ENCODE data around the gene YY1.
A peak's percentile ranks its signal among the peaks of the same experiment; 100 is the strongest.
"Not testable (repeated sequence)": the region's sequence is repeated elsewhere in the genome, so short reads cannot be mapped to it uniquely, and the experiment has no call there.

Gene YY1

DNA sequence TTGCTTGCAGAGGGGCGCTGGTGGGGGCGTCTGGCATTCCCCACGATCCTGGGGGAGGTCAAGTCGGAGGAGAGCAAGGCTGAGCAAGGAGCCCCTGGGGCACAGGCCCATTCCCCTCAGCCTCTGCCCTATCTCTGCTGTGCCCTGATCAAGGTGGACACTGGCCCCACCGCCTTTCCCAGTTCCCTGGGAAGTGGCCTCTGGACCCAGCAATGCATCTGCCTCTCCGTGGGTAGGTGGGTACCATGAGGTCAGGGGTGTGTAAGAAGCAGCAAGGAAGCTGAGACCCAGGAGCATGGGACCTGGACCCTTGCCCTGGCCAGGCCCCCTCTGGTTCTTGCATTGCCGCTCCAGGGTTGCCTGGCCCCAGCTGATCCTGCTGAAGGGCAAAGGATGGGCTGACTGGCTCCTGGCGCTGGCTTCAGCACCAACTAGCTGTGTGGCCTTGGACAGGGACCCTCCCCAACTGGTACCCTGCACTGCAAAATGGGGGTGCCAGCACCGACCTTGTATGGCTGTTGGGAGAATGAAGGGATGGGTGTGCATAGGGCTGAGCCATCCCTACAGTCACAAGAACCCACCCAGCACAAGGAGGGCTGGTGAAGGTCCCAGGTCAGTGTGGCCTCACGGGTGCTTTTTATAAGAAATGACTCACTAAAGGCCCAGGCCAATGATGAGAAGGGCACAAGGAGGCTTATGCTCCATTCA, 47.7 kb downstream of the YY1 start:
- DNase-seq (ENCODE audit: low spot score): no peak
- POLR2A ChIA-PET (ENCODE audit: low non-redundant PET): no interaction called here
- peak overlapping the region; percentile 79 for H3K27ac ChIP-seq
- CTCF ChIA-PET: interaction anchor here (0.6 to 2.3 kb wide), 8 partner anchors 8 to 614 kb away, joined by 3 to 13 read pairs (median 6); no protein-coding TSS in a partner anchor
- TF ChIP-seq, protein P1, sequence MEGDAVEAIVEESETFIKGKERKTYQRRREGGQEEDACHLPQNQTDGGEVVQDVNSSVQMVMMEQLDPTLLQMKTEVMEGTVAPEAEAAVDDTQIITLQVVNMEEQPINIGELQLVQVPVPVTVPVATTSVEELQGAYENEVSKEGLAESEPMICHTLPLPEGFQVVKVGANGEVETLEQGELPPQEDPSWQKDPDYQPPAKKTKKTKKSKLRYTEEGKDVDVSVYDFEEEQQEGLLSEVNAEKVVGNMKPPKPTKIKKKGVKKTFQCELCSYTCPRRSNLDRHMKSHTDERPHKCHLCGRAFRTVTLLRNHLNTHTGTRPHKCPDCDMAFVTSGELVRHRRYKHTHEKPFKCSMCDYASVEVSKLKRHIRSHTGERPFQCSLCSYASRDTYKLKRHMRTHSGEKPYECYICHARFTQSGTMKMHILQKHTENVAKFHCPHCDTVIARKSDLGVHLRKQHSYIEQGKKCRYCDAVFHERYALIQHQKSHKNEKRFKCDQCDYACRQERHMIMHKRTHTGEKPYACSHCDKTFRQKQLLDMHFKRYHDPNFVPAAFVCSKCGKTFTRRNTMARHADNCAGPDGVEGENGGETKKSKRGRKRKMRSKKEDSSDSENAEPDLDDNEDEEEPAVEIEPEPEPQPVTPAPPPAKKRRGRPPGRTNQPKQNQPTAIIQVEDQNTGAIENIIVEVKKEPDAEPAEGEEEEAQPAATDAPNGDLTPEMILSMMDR (conservative IDR thresholded peaks at IDR 0.05; ENCODE audit: low read depth): no peak

DNA sequence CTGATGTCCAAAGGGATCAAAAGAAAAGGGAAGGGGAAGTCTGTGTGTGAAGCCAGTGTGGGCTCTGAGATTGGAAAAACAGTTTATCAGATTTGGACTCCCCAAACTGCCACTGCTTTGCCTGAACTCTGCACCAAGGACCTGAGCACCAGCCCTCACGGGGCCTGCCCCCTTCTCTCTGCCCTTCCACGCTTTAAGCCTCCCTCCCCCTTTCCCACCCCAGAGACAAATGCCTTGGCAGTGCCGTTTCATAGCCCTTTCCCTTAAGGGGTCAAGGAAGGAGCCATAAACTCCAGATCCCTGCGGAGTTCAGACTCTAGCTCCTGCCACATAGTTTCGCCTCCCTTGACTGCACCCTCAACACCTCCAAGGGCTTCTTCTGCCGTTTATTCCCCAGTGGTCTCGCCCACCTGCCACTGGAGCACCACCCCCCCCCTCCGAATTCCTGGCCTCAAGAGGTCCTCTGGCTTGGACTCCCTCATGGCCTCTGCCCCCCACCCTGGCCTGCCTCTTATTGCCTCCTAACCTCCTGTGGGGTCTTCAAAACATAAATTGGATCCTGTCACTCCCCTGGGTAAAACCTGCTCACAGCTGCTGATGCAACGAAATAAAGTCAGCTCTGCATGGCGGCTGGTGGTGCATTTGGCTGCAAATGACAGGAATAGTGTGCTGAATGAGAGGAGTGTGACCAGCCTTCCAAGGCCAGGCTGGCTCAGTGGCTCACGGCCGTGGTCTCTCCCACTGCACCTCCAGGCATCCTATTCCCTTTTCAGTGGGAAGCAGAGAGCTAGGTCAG, 48.5 kb downstream of the YY1 start:
- POLR2A ChIA-PET (ENCODE audit: low non-redundant PET): no interaction called here
- H3K27ac ChIP-seq: peak overlapping the region; percentile 79
- TF ChIP-seq, protein P1 (conservative IDR thresholded peaks at IDR 0.05; ENCODE audit: low read depth): no peak
- no peak for DNase-seq (ENCODE audit: low spot score)
- CTCF ChIA-PET: interaction anchor here (0.6 to 2.0 kb wide), 3 partner anchors 8 to 614 kb away, joined by 3 to 11 read pairs (median 7); no protein-coding TSS in a partner anchor

DNA sequence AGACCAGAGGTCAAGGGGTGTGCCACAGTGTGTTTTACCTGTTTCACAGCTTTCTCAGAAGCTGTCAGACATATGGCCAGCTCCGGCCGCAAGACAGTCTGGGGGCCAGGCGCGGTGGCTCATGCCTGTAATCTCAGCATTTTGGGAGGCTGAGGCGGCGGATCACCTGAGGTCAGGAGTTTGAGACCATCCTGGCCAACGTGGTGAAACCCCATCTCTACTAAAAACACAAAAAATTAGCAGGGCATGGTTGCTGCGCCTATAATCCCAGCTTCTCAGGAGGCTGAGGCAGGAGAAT, 49.0 kb downstream of the YY1 start:
- DNase-seq (ENCODE audit: low spot score); POLR2A ChIA-PET (ENCODE audit: low non-redundant PET): not testable (repeated sequence)
- peak overlapping the region; percentile 79 for H3K27ac ChIP-seq
- CTCF ChIA-PET: interaction anchor here (0.6 to 0.7 kb wide), 2 partner anchors 48 to 90 kb away, joined by 3 to 11 read pairs; no protein-coding TSS in a partner anchor

DNA sequence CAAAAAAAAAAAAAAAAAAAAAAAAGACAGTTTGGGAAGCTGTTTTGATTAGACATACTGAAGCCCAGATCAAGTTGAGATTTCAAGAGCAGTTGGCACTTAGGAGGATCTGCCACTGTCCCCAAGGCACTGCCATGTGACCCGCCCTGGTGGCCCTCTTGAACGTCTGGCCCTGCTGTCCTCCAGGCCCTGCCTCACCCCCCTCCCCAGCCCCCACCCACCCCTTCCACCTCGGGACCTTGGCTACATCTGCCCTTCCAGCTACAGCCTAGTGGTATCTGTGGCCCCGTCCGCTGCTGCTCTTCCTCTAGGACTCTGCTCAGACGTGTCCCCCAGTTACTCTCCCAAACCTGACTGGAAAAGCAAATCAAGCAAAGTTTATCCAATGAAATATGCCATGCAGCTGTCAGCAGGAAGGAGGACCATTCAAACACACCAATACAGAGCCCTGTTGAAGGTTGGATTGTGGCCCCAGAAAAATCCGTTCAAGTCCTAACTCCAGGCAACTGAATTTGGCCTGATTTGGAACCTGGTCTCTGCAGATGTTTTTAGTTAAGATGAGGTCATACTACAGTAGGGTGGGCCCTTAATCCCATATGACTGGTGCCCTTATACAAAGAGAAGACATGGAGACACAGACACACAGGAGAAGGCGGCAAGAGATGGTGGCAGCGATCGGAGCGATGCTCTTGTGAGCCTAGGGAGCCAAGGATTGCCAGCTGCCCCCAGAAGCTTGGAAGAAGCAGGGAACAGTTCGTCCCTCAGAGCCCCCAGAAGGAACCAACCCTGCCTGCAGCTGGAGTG, 49.6 kb downstream of the YY1 start:
- DNase-seq (ENCODE audit: low spot score): no peak
- TF ChIP-seq, protein P1 (conservative IDR thresholded peaks at IDR 0.05; ENCODE audit: low read depth): no peak
- CTCF ChIA-PET: interaction anchor here (0.6 kb wide), 1 partner anchor 89 kb away, joined by 3 read pairs; no protein-coding TSS in a partner anchor
- peak overlapping the region; percentile 79 for H3K27ac ChIP-seq
- POLR2A ChIA-PET (ENCODE audit: low non-redundant PET): no interaction called here

DNA sequence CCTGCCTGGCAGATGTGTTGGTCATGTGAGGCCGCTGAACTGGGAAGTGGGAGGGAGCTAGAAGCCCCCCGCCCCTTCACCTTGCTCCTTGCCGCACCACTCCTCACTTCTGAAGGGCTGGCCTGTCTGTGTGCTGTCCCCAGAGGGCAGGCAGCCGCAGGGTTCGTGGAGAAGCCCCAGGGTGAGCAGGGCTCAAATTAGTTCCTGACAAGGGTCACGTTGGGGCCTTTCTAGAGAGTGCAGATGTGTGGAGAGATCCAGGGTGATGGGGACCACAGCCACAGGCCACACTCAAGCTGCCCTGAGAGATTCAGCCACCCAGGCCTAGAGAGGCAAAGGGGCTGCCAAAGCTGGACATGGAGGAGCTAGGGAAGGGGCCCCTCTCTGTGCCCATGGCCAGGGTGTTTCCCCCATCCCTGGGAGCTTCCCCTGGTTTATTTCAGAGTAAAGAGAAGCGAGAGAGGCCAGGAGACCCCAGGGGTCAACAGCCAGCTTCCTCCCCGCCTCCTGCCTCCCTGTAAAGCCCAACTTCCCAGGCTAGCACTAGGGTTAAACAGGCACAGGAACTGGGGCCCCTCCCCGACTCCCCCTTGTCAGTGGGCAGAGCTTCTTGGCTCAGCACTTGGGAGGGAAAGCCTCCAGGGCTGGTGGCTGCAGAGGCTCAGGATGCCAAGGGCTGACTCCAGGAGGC, 51.1 kb downstream of the YY1 start:
- TF ChIP-seq, protein P1 (conservative IDR thresholded peaks at IDR 0.05; ENCODE audit: low read depth): no peak
- DNase-seq (ENCODE audit: low spot score): no peak
- POLR2A ChIA-PET (ENCODE audit: low non-redundant PET): no interaction called here
- H3K27ac ChIP-seq: peak overlapping the region; percentile 44
- CTCF ChIA-PET: no interaction called here

DNA sequence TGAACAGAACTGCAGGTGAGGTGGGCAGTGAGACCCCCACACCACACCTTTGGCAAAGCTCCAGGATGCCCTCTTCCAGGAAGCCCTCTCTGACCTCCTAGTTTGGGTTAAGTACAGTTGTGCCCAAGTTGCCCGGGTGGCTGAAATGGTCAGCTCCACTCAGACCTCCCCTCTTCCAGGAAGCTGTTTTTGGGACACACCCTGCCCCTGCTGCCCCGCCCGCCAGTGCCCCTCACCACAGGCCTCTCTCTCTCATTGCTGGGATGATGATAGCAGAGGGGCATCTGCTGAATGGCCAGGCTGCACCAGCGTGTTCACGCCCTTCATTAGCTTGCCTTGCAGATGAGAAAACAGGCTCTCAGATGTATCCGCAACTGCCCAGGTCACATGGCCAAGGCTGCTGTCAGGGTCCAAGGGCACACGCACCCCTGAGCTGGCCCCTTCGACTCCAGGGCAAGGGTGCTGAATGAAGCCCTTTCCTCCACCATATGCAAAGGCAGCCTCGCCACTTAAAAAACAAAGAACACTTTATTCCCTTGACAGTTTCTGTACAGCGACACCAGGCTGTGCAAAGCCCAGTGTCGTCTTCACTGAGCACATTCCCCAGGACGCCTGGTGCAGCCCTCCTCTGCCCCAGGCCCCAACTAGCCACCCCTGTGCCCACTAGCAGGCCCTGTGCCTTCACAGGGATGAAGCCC, 51.8 kb downstream of the YY1 start:
- no peak for DNase-seq (ENCODE audit: low spot score)
- TF ChIP-seq, protein P1 (conservative IDR thresholded peaks at IDR 0.05; ENCODE audit: low read depth): no peak
- ChIA-PET CTCF (interaction anchor here (0.6 kb wide), 1 partner anchor 350 kb away, joined by 6 read pairs; no protein-coding TSS in a partner anchor), POLR2A (ENCODE audit: low non-redundant PET) (no interaction called here)
- H3K27ac ChIP-seq: peak overlapping the region; percentile 44

Data from RWPE1 (cell line).